ENCODE results near the gene SLC35F4. TPM values are rescaled to one million over a fixed set of nuclear protein-coding genes. Genes with fewer than 3 reads are reported as not detected.

The SLC35F4 gene
- total and polyA plus RNA-seq, 5 experiments from 2014 or later = not detected

DNA sequence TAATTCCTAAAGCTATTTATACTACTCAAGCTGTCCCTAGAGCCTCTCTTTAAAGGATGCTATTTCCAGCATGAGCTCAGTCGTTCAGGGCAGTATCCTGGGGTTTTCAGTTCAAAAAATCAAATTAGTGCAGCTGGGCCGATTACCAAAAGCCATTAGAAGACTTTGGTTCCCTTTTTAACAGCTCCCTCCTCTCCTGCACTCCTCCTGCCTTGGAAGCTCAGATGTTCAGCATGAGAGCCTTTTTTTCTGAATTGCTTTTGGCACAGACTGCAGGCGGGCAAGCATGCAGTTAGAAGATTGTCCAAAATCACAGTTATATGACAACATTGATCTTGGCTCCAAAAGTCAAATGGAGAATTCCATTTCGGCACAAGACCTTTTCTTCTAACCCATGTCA lies 179.6 kb downstream of the SLC35F4 start:
- Mint-ChIP-seq H3K36me3 (no peaks in the 10 kb centered on the region), H3K4me3 (no peak overlapping the region), H3K27ac (no peak overlapping the region), H3K9me3 (peaks cover 0 to 10% (median 2%) of the 10 kb centered on the region in 9 donors), H3K4me1 (no peaks in the 10 kb centered on the region), H3K27me3 (peaks cover 0 to 4% (median 2%) of the 10 kb centered on the region in 5 donors)
- POLR2A ChIA-PET = no interaction called here
- ATAC-seq (no peak), DNase-seq (no peak)

DNA sequence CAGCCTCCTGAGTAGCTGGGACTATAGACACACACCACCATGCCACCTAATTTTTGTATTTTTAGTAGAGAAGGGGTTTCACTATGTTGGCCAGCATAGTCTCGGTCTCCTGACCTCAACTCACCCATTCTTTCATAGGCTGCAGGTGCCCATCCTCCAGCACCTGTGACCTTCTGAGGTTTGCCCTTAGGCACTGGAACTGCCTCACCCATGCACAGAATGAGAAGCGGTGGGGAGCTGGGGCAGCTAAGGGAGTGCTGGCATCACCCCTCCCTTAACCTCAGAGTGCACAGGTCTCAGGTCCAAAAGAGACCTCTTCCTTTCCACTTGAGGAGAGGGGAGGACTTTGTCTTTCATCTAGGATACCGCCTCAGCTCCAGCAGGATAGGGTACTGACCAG lies 194.9 kb downstream of the SLC35F4 start:
- no peak overlapping the region for H3K4me3 Mint-ChIP-seq
- H3K27ac Mint-ChIP-seq = no peak overlapping the region
- H3K4me1 Mint-ChIP-seq = no peaks in the 10 kb centered on the region
- no peak for ATAC-seq
- peaks cover 0 to 5% (median 2%) of the 10 kb centered on the region in 3 donors for H3K36me3 Mint-ChIP-seq
- POLR2A ChIA-PET = no interaction called here
- DNase-seq = no peak
- H3K27me3 Mint-ChIP-seq = peaks cover 0 to 20% (median 2%) of the 10 kb centered on the region in 5 donors
- peaks cover 0 to 15% (median 4%) of the 10 kb centered on the region in 9 donors for H3K9me3 Mint-ChIP-seq

DNA sequence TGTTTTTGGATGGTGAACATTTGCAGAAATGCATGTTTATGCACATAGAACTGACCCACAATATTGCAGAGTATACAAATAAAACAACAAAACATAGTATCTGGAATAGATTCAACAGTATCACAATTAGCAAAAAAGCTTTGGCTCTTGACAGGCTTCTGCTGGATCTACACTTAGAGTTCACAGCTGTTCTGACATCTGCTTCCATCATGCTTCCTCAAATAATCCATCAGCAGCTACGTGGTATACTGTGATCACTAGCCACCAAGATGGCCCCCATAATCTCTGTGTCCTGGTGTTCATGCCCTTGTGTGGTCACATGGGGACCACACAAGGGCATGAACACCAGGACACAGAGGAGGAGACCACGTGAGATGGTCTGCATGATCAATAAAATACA lies 205.7 kb downstream of the SLC35F4 start:
- no peak for ATAC-seq
- Mint-ChIP-seq H3K27ac (no peak overlapping the region), H3K4me3 (no peak overlapping the region), H3K27me3 (peaks cover 0 to 12% (median 5%) of the 10 kb centered on the region in 5 donors), H3K4me1 (no peaks in the 10 kb centered on the region), H3K9me3 (peaks cover 0 to 17% (median 10%) of the 10 kb centered on the region in 9 donors), H3K36me3 (no peaks in the 10 kb centered on the region)
- POLR2A ChIA-PET = no interaction called here
- DNase-seq = no peak

DNA sequence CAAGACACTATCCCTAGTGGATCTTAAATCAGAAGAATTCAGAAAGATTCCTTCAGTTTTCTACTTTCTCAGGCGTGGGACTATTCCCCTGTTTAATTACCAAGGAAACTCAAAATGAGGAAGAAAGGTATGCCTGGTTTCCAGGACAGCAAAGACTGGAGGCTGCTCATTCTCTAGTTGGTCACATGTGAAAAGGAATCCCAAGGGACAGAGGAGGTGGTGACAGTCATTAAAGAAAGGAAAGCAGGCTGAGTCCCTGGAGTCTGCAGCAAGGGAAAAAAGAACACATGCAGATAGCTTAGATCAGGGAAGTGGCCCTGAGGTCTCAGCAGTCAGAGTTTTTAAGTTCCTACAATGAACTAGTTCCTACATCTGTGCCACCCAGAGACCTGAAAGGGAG lies 206.8 kb downstream of the SLC35F4 start:
- peaks cover 0 to 12% (median 5%) of the 10 kb centered on the region in 5 donors for H3K27me3 Mint-ChIP-seq
- H3K36me3 Mint-ChIP-seq = no peaks in the 10 kb centered on the region
- H3K27ac Mint-ChIP-seq = no peak overlapping the region

DNA sequence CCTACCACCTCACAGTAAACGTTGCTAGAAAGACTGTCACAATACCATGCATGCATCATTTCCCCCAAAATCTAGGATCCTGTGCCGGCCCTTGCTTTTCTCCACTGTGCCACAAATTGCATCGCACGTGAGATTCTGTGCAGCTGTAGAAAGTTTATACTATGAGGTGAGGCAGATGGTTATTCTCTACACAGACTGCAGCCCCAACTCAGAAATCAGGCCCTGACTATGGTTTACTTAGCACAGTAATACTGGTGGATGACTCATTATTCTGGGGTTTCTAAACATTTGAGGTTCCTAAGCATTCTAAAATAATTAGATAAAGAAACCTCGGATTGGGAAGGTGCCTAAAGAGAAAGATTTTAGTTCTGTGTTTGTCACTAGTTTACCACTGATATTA lies 208.4 kb downstream of the SLC35F4 start:
- peaks cover 0 to 7% (median under 1%) of the 10 kb centered on the region in 9 donors for H3K9me3 Mint-ChIP-seq
- no peak overlapping the region for H3K4me3 Mint-ChIP-seq
- no peak for DNase-seq
- H3K27ac Mint-ChIP-seq = no peak overlapping the region
- POLR2A ChIA-PET = no interaction called here
- ATAC-seq = no peak
- H3K36me3 Mint-ChIP-seq = no peaks in the 10 kb centered on the region
- peaks cover 0 to 12% (median 5%) of the 10 kb centered on the region in 5 donors for H3K27me3 Mint-ChIP-seq
- no peaks in the 10 kb centered on the region for H3K4me1 Mint-ChIP-seq

More for the DNA sequence above, 206.8 kb downstream of the SLC35F4 start:
- DNase-seq (no peak), ATAC-seq (no peak)
- no peaks in the 10 kb centered on the region for H3K4me1 Mint-ChIP-seq
- POLR2A ChIA-PET = no interaction called here
- H3K4me3 Mint-ChIP-seq = no peak overlapping the region
- peaks cover 0 to 17% (median 10%) of the 10 kb centered on the region in 9 donors for H3K9me3 Mint-ChIP-seq

DNA sequence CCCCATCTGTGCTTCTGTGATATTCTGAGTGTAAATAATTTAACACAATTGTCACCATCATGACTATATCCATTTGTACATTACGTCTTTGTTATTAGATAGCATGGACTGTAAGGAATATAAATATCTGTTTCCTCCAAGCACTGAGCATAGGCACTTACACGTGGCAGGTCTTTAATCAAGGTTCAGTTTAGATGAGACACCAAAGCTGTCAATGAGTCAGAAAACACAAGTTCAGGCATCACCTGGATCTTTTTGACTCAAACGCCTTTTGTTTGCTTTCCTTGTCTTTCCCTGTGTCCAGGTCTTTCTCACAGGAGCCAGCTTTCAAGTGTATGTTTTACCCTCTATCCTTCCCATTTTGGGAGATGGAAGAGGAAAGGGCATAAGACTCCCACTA lies 209.0 kb downstream of the SLC35F4 start:
- no peak for ATAC-seq
- no peak for DNase-seq
- Mint-ChIP-seq H3K4me3 (no peak overlapping the region), H3K27ac (no peak overlapping the region), H3K27me3 (peaks cover 0 to 12% (median 5%) of the 10 kb centered on the region in 5 donors), H3K4me1 (no peaks in the 10 kb centered on the region), H3K9me3 (peaks cover 0 to under 1% (median 0%) of the 10 kb centered on the region in 9 donors), H3K36me3 (no peaks in the 10 kb centered on the region)
- POLR2A ChIA-PET = no interaction called here

DNA sequence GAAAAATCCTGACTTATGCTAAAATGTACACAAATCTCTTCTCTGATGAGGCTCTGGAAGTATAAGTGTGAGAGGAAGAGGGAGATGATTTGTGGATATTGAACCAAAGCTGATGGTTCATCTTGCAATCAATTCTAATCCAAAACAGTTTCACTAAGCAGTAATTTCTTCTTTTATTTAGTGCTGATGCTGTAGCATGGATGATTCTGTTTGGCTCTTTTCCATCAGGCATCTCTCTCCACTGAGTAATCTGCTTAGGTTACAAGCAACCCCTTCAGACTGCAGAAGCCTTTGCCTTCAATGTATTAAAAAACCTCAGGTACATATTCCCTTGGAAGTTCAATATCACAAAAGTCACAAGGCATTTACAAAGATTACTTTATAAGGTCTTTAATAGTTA lies 213.1 kb downstream of the SLC35F4 start:
- DNase-seq (no peak), ATAC-seq (no peak)
- Mint-ChIP-seq H3K36me3 (peaks cover 0 to 3% (median 0%) of the 10 kb centered on the region in 3 donors), H3K9me3 (peaks cover 0 to 5% (median 1%) of the 10 kb centered on the region in 9 donors), H3K4me1 (no peaks in the 10 kb centered on the region), H3K27me3 (peaks cover 0 to 12% (median 7%) of the 10 kb centered on the region in 5 donors), H3K4me3 (no peak overlapping the region), H3K27ac (no peak overlapping the region)
- POLR2A ChIA-PET = no interaction called here

DNA sequence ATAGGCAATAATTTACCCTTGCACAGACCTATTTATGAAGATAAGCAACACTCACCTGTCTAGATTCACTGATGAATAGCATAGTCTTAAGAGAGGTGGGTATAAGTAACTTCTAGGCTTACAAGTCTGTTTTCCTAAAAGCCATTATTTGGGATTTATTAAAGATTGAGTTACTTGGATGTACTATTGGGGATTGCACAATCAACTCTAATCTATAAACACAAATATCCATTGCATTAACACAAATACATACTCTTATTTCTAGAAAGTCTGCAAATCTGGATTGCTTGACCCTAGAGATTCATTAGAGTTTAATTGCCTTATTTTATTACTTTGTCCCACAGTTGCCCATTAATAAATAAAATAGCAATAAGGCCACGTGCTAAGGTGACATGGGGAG lies 224.1 kb downstream of the SLC35F4 start:
- Mint-ChIP-seq H3K36me3 (no peaks in the 10 kb centered on the region), H3K4me3 (no peak overlapping the region), H3K27me3 (peaks cover 0 to 1% (median 0%) of the 10 kb centered on the region in 5 donors), H3K4me1 (no peaks in the 10 kb centered on the region), H3K9me3 (peaks cover 0 to 8% (median 7%) of the 10 kb centered on the region in 9 donors), H3K27ac (no peak overlapping the region)
- DNase-seq (no peak), ATAC-seq (no peak)
- POLR2A ChIA-PET = no interaction called here

DNA sequence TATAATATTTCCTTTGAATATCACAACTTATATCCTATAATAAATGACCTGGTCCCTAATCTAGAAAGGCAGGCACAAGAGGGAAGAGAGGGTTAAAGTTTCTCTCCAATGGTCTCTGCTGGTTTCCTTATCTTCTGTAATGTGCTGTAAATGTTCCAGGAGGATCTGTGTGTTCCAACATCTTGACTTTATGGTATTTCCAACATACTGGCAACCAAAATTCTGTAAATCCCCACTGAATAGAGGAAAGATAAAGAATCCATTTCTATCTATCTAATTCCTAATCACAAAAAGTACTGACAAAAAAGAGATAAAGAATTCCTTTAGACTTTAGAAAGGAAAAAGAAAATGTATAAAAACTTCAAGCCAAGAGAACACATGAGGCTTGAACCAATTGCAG lies 225.9 kb downstream of the SLC35F4 start:
- H3K27ac Mint-ChIP-seq = no peak overlapping the region
- DNase-seq = no peak
- ATAC-seq = no peak
- peaks cover 0 to 2% (median 0%) of the 10 kb centered on the region in 9 donors for H3K9me3 Mint-ChIP-seq
- no peaks in the 10 kb centered on the region for H3K36me3 Mint-ChIP-seq
- POLR2A ChIA-PET = no interaction called here
- no peak overlapping the region for H3K4me3 Mint-ChIP-seq
- no peaks in the 10 kb centered on the region for H3K27me3 Mint-ChIP-seq
- H3K4me1 Mint-ChIP-seq = no peaks in the 10 kb centered on the region

DNA sequence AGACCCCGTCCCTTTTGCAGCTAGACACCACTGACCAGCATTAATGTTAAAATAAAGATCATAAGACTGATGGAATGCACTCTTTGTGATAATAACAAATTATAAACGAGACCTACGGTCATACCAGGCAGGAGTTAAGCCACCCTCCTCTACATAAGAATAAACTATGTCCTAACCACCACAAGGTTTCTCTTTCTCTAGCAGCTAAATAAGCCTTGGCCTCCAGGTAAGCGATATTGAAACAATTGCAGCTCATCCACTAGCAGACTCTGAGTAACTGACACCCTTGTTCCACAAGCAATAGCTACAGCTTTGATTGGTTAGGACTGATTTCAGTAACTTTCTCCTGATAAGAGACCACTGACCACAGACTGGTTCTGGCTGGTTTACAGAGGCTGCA lies 228.0 kb downstream of the SLC35F4 start:
- H3K4me3 Mint-ChIP-seq = no peak overlapping the region
- peaks cover 0 to 6% (median 0%) of the 10 kb centered on the region in 3 donors for H3K36me3 Mint-ChIP-seq
- no peak overlapping the region for H3K27ac Mint-ChIP-seq
- peaks cover 0 to 21% (median 0%) of the 10 kb centered on the region in 9 donors for H3K9me3 Mint-ChIP-seq
- peaks cover 3 to 15% (median 4%) of the 10 kb centered on the region in 5 donors for H3K27me3 Mint-ChIP-seq
- POLR2A ChIA-PET = no interaction called here
- no peaks in the 10 kb centered on the region for H3K4me1 Mint-ChIP-seq
- no peak for DNase-seq
- ATAC-seq = no peak

DNA sequence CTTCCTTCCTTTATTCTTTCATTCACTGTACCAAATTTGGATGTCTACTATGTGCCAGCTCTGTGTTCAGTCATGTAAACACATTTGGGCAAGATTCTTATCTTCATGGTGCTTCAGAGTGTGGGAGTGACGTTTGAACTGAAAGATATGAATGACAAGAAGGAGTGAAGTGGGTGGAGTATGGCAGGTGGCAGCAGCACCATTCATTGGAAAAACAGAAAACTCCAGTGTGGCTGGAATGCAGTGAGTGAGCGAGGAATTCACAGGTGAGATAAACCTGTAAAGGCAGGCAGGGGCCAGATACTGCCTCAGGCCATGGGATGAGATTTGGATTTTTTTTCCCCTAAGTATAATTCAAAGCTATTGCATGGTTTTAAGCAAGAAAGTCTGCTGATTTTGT lies 231.6 kb downstream of the SLC35F4 start:
- Mint-ChIP-seq H3K9me3 (peaks cover 0 to 30% (median 3%) of the 10 kb centered on the region in 9 donors), H3K36me3 (peaks cover 0 to 6% (median 0%) of the 10 kb centered on the region in 3 donors), H3K27me3 (peaks cover 3 to 19% (median 4%) of the 10 kb centered on the region in 5 donors), H3K4me3 (no peak overlapping the region), H3K4me1 (no peaks in the 10 kb centered on the region), H3K27ac (no peak overlapping the region)
- ATAC-seq (no peak), DNase-seq (no peak)
- POLR2A ChIA-PET = no interaction called here

DNA sequence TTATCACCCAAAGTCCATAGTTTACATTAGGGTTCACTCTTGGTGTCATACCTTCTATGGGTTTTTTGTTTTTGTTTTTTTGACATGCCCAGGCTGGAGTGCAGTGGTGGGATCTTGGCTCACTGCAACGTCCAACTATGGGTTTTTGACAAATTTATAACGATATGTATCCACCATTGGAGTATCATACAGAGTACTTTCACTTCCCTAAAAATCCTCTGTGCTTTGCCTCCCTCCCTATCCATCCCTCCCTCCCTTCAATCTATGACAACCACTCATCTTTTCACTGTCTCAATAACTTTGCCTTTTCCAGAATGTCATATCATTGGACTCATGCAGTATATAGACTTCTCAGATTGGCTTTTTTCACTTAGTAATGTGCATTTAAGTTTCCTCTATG lies 233.2 kb downstream of the SLC35F4 start:
- no peak for DNase-seq
- Mint-ChIP-seq H3K27me3 (peaks cover 3 to 19% (median 4%) of the 10 kb centered on the region in 5 donors), H3K4me3 (no peak overlapping the region), H3K9me3 (peaks cover 0 to 30% (median 3%) of the 10 kb centered on the region in 9 donors), H3K36me3 (peaks cover 0 to 6% (median 0%) of the 10 kb centered on the region in 3 donors), H3K4me1 (no peaks in the 10 kb centered on the region), H3K27ac (no peak overlapping the region)
- POLR2A ChIA-PET = no interaction called here
- no peak for ATAC-seq

DNA sequence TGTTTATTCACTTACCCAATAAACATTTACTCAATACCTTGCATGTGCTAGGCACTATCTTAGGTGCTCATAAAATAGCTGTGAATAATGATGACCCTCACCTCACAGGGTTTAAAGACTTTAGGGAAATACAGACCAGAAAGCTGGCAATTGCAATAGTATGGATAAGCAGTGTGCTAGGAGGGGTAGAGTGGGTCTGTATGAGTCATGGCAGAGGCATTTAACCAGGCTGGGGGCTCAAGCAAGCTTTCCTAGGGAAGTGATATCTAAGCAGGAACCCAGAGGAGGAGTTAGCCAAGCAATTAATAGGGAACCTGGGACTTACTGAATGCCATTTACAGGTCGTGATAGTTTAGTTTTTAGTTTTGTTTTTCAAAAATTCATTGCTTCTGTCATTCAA lies 248.4 kb downstream of the SLC35F4 start:
- POLR2A ChIA-PET = no interaction called here
- H3K4me3 Mint-ChIP-seq = no peak overlapping the region
- no peaks in the 10 kb centered on the region for H3K4me1 Mint-ChIP-seq
- peaks cover 0 to 30% (median 10%) of the 10 kb centered on the region in 9 donors for H3K9me3 Mint-ChIP-seq
- no peak overlapping the region for H3K27ac Mint-ChIP-seq
- DNase-seq (no peak), ATAC-seq (no peak)
- peaks cover 0 to 7% (median 0%) of the 10 kb centered on the region in 3 donors for H3K36me3 Mint-ChIP-seq
- H3K27me3 Mint-ChIP-seq = peaks cover 0 to 15% (median 14%) of the 10 kb centered on the region in 5 donors

DNA sequence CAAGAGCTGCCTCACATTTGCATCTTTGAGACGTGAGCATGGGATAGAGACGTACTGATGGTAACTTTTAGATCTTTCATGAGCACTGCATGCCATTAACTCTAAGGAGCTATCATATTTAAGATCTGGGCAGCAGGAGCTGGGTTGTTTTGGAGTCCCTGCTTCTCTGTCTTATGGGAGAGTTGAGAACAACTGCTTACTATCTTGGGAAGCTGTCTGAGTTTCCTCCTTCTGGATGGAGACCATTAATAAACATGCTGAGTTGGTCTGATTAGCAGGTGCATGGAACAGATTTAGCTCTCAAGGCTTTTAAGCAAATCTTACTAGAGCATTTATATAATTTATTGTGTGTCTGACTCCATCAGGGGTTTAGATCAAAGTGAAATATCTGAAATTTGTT lies 252.9 kb downstream of the SLC35F4 start:
- no peak for DNase-seq
- POLR2A ChIA-PET = no interaction called here
- Mint-ChIP-seq H3K27ac (no peak overlapping the region), H3K9me3 (peaks cover 0 to 28% (median 8%) of the 10 kb centered on the region in 9 donors), H3K27me3 (peaks cover 0 to 23% (median 9%) of the 10 kb centered on the region in 5 donors), H3K4me1 (no peaks in the 10 kb centered on the region), H3K4me3 (no peak overlapping the region), H3K36me3 (peaks cover 0 to 11% (median 0%) of the 10 kb centered on the region in 3 donors)
- ATAC-seq = no peak
